Esophagus squamous epithelium (tissue), 4 donors: ENCODE results near the gene TPM4.

Experiments used
- CTCF ChIP-seq, 6 experiments: fragments of 450-650 bp in 4 of 6; fragments of 200-600 bp in 2 of 6; sonication (generic) in 2 of 6; IDR thresholded peaks; one replicate each; pipeline ENCODE4 v1.5.1; 2016 to 2019; ENCODE audit warnings: antibody characterized with exemption in 6 of 6, mild to moderate bottlenecking in 4 of 6, moderate library complexity in 4 of 6
- POLR2A ChIP-seq, 4 donors: fragments of 450-650 bp; IDR thresholded peaks; one replicate each; pipeline ENCODE4 v1.6.1; 2017; ENCODE audit warnings: antibody characterized with exemption in 4 of 4, mild to moderate bottlenecking in 4 of 4, moderate library complexity in 3 of 4

GRCh38 chr19:16124953-16125352 is 48.7 kb downstream of the TPM4 start:
- TF ChIP-seq CTCF (IDR thresholded peaks at IDR 0.05) (no peak), POLR2A (IDR thresholded peaks at IDR 0.05) (no peak)
